K562 (cell line): ENCODE data around the gene TMEM217. TPM values are rescaled to one million over a fixed set of nuclear protein-coding genes. Genes with fewer than 3 reads are reported as not detected.

Experiments
- C11orf30 ChIP-seq: fragments of 450-650 bp; IDR thresholded peaks from 2 replicates; pipeline ENCODE4 v1.6.1; 2016; ENCODE audit warnings: low read depth, mild to moderate bottlenecking
- E2F4 ChIP-seq: sonication (generic); formaldehyde crosslinking; IDR thresholded peaks from 2 replicates; pipeline ENCODE4 v1.8.0; 2022; ENCODE audit warnings: mild to moderate bottlenecking, low read depth, missing genetic modification reagents
- ELF2 ChIP-seq: fragments of 250-450 bp; sonication (Bioruptor Pico); IDR thresholded peaks from 2 replicates; pipeline ENCODE4 v1.5.0; 2021; ENCODE audit warnings: mild to moderate bottlenecking
- ETS1 ChIP-seq: conservative IDR thresholded peaks from 2 replicates; pipeline ENCODE4 v1.6.1; 2011; ENCODE audit warnings: low read depth, mild to moderate bottlenecking, low read length; ENCODE audit not compliant: control insufficient read depth
- FOXK2 ChIP-seq, 2 experiments: fragments of 450-650 bp; IDR thresholded peaks in 1 of 2; conservative IDR thresholded peaks in 1 of 2; 2 replicates each; pipeline ENCODE4 v1.6.1; 2016; ENCODE audit warnings: low read depth in 2 of 2, mild to moderate bottlenecking in 1 of 2
- FUS ChIP-seq: fragments of 200-400 bp; formaldehyde crosslinking; optimal IDR thresholded peaks from 2 replicates; pipeline ENCODE3; 2017; ENCODE audit warnings: low read depth, low read length
- HEY1 ChIP-seq: fragments of 250-450 bp; sonication (Bioruptor Pico); IDR thresholded peaks from 2 replicates; pipeline ENCODE4 v1.5.0; 2020; ENCODE audit warnings: mild to moderate bottlenecking, moderate library complexity, borderline replicate concordance
- ID3 ChIP-seq, 2 experiments: fragments of 250-450 bp in 1 of 2; fragments of 450-650 bp in 1 of 2; sonication (Bioruptor Pico) in 1 of 2; IDR thresholded peaks; 2 replicates each; pipeline versions ENCODE4 v1.6.1 to v1.8.0; 2016 to 2021; ENCODE audit warnings: mild to moderate bottlenecking in 2 of 2, moderate library complexity in 2 of 2, missing compliant biosample characterization in 1 of 2, missing genetic modification characterization in 1 of 2
- L3MBTL2 ChIP-seq: fragments of 450-650 bp; IDR thresholded peaks from 2 replicates; pipeline ENCODE4 v1.6.1; 2016; ENCODE audit warnings: mild to moderate bottlenecking, moderate library complexity
- MAFF ChIP-seq: IDR thresholded peaks from 2 replicates; pipeline ENCODE4 v1.6.1; 2012; ENCODE audit warnings: low read length, improper control_type of control experiment
- MTA3 ChIP-seq: fragments of 450-650 bp; formaldehyde crosslinking; IDR thresholded peaks from 2 replicates; pipeline ENCODE4 v1.6.1; 2017; ENCODE audit warnings: mild to moderate bottlenecking, borderline replicate concordance
- NCOR1 ChIP-seq: fragments of 450-650 bp; IDR thresholded peaks from 2 replicates; pipeline ENCODE4 v1.6.1; 2016; ENCODE audit warnings: mild to moderate bottlenecking, moderate library complexity
- NEUROD1 ChIP-seq: fragments of 150-350 bp; IDR thresholded peaks from 2 replicates; pipeline ENCODE4 v1.6.1; 2014; ENCODE audit warnings: borderline replicate concordance, low read length, low read depth; ENCODE audit not compliant: partially characterized antibody
- NFRKB ChIP-seq: fragments of 450-650 bp; IDR thresholded peaks from 2 replicates; pipeline ENCODE4 v1.6.1; 2016; ENCODE audit warnings: low read depth
- POLR2H ChIP-seq: IDR thresholded peaks from 2 replicates; pipeline ENCODE4 v1.6.1; 2016; ENCODE audit warnings: missing genetic modification characterization, low read depth, mild to moderate bottlenecking, control low read depth, missing compliant biosample characterization, moderate library complexity
- PTBP1 ChIP-seq: fragments of 200-400 bp; formaldehyde crosslinking; IDR thresholded peaks from 2 replicates; pipeline ENCODE4 v1.6.1; 2017; ENCODE audit warnings: low read depth, low read length
- RCOR1 ChIP-seq, 2 experiments: IDR thresholded peaks; 2 replicates each; pipeline ENCODE4 v1.6.1; 2012; ENCODE audit warnings: low read depth in 2 of 2, low read length in 2 of 2, borderline replicate concordance in 1 of 2, improper control_type of control experiment in 1 of 2
- SMAD4 ChIP-seq: fragments of 250-450 bp; sonication (Bioruptor Pico); conservative IDR thresholded peaks from 2 replicates; pipeline ENCODE4 v1.8.0; 2021; ENCODE audit warnings: inconsistent platforms, mild to moderate bottlenecking, moderate library complexity
- XRCC4 ChIP-seq: IDR thresholded peaks from one replicate; pipeline ENCODE4 v1.6.1; 2011; ENCODE audit not compliant: insufficient read depth, insufficient read length; ENCODE audit errors: extremely low read depth
- ZNF146 ChIP-seq: IDR thresholded peaks from one replicate; pipeline ENCODE4 v1.6.1; 2018; ENCODE audit warnings: missing compliant biosample characterization; ENCODE audit not compliant: unreplicated experiment
- polyA plus RNA-seq, 8 experiments: library from polyadenylated mRNA; depleted of rRNA in 4 of 8; stranded (reverse) in 5 of 8; unstranded in 3 of 8; fragments of >200 nt; fragmentation: Nextera tagmentation in 2 of 8; fragmentation: Illumina TruSeq in 1 of 8; extraction: Ambion mirVana in 2 of 8; extraction: Trizol in 1 of 8; gene quantifications; 2 replicates each; pipeline versions ENCODE4 v1.2.1 to v1.2.3, GENCODE V29; 2011 to 2014; ENCODE audit warnings: inconsistent platforms in 1 of 8, missing spikeins in 1 of 8
- total RNA-seq, 7 experiments: library from RNA; depleted of rRNA in 6 of 7; stranded (reverse); fragments of >200 nt in 6 of 7; fragmentation: Illumina TruSeq in 2 of 7; extraction: Trizol in 2 of 7; gene quantifications; 2 replicates each; pipeline versions ENCODE4 v1.2.1 to v1.2.3, GENCODE V29; 2011 to 2021; ENCODE audit warnings: low replicate concordance in 1 of 7
- TF ChIP-seq, protein P1 (sequence below), 2 experiments: fragments of 450-650 bp; IDR thresholded peaks; 2 replicates each; pipeline ENCODE4 v1.6.1; 2016
- TF ChIP-seq, protein P2 (sequence below): fragments of 450-650 bp; formaldehyde crosslinking; IDR thresholded peaks from 2 replicates; pipeline ENCODE4 v1.4.0; 2022; ENCODE audit warnings: missing genetic modification characterization

The TMEM217 gene
- total and polyA plus RNA-seq, 9 of the 15 experiments (the other 6 are each of a cell fraction or from before 2014, with no cell fraction given), result 1.3 to 8.0 (median 1.9) TPM

- TF ChIP-seq ZNF146 (CRISPR knock-in tag), result no peak
- peak; percentile 89 for TF ChIP-seq NCOR1
- TF ChIP-seq ELF2 (CRISPR knock-in tag), result peak; percentile 67; the same call in 1 of the 2 replicates
- TF ChIP-seq, protein P1, sequence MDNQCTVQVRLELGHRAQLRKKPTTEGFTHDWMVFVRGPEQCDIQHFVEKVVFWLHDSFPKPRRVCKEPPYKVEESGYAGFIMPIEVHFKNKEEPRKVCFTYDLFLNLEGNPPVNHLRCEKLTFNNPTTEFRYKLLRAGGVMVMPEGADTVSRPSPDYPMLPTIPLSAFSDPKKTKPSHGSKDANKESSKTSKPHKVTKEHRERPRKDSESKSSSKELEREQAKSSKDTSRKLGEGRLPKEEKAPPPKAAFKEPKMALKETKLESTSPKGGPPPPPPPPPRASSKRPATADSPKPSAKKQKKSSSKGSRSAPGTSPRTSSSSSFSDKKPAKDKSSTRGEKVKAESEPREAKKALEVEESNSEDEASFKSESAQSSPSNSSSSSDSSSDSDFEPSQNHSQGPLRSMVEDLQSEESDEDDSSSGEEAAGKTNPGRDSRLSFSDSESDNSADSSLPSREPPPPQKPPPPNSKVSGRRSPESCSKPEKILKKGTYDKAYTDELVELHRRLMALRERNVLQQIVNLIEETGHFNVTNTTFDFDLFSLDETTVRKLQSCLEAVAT (IDR thresholded peaks at IDR 0.05), result peak; percentile 68 to 83; a peak in 3 of 4 replicates
- TF ChIP-seq FUS, result no peak
- peak; percentile 88 for TF ChIP-seq SMAD4 (CRISPR knock-in tag)
- TF ChIP-seq L3MBTL2, result peak; percentile 38; the same call in 1 of the 2 replicates
- TF ChIP-seq ETS1, result no peak
- TF ChIP-seq, protein P2, sequence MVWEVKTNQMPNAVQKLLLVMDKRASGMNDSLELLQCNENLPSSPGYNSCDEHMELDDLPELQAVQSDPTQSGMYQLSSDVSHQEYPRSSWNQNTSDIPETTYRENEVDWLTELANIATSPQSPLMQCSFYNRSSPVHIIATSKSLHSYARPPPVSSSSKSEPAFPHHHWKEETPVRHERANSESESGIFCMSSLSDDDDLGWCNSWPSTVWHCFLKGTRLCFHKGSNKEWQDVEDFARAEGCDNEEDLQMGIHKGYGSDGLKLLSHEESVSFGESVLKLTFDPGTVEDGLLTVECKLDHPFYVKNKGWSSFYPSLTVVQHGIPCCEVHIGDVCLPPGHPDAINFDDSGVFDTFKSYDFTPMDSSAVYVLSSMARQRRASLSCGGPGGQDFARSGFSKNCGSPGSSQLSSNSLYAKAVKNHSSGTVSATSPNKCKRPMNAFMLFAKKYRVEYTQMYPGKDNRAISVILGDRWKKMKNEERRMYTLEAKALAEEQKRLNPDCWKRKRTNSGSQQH, result peak; percentile 92; the same call in 1 of the 2 replicates
- no peak for TF ChIP-seq MAFF
- TF ChIP-seq XRCC4, result no peak
- no peak for TF ChIP-seq E2F4
- no peak for TF ChIP-seq PTBP1
- peak; percentile 92 to 97 for TF ChIP-seq FOXK2 (conservative IDR thresholded peaks at IDR 0.05 in 1 of 2, IDR thresholded peaks at IDR 0.05 in 1 of 2; ENCODE audit: low read depth in 2 of 2)
- no peak for TF ChIP-seq HEY1 (CRISPR knock-in tag)
- no peak for TF ChIP-seq ID3 (CRISPR knock-in tag; IDR thresholded peaks at IDR 0.05)
- TF ChIP-seq ID3 (tag; IDR thresholded peaks at IDR 0.05), result peak; percentile 76; the same call in 1 of the 2 replicates
- TF ChIP-seq POLR2H (tag), result no peak
- TF ChIP-seq NFRKB, result peak; percentile 68; the same call in 1 of the 2 replicates
- peak in 1 of 2 experiments; percentile 86; a peak in 1 of 4 replicates for TF ChIP-seq RCOR1 (IDR thresholded peaks at IDR 0.05; ENCODE audit: borderline replicate concordance in 1 of 2, low read depth in 2 of 2, low read length in 2 of 2)
- TF ChIP-seq MTA3, result peak; percentile 91
- TF ChIP-seq C11orf30, result no peak
- peak; percentile 18 for TF ChIP-seq NEUROD1
These were observed 25.4 kb downstream of the TMEM217 start (continued) for GRCh38 chr6:37232430-37233017.
